Upper lobe of left lung (tissue), 4 donors: ENCODE results near the gene POLA1.

Source experiments
- POLR2A ChIP-seq, 4 donors: fragments of 450-650 bp; IDR thresholded peaks; one replicate each; pipeline ENCODE4 v1.5.1; 2016 to 2017; ENCODE audit warnings: antibody characterized with exemption in 4 of 4, mild to moderate bottlenecking in 2 of 4
- TF ChIP-seq, protein P1 (sequence below), 6 experiments: fragments of 450-650 bp in 4 of 6; fragments of 200-600 bp in 2 of 6; sonication (generic) in 2 of 6; IDR thresholded peaks; one replicate each; pipeline ENCODE4 v1.5.1; 2016 to 2019; ENCODE audit warnings: antibody characterized with exemption in 6 of 6

DNA sequence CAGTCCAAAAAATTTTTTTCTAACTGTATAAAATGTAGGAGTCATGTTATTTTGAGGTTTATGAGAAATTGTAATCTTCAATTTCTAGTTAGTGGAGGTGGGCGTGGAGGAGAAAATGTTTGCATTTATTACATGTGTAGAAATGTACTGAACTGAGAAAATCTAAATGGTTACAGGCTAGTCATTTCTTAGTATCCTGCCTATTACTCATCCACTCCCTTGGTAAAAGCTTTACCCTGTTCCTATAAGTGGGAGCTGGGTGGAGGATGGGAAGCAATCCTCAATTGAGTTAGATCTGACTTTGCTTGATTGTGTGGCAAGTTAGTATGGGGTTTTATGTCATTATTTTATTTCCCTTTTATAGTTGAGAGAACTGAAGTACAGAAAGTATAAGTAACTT is 73.8 kb downstream of the POLA1 start:
- TF ChIP-seq, protein P1, sequence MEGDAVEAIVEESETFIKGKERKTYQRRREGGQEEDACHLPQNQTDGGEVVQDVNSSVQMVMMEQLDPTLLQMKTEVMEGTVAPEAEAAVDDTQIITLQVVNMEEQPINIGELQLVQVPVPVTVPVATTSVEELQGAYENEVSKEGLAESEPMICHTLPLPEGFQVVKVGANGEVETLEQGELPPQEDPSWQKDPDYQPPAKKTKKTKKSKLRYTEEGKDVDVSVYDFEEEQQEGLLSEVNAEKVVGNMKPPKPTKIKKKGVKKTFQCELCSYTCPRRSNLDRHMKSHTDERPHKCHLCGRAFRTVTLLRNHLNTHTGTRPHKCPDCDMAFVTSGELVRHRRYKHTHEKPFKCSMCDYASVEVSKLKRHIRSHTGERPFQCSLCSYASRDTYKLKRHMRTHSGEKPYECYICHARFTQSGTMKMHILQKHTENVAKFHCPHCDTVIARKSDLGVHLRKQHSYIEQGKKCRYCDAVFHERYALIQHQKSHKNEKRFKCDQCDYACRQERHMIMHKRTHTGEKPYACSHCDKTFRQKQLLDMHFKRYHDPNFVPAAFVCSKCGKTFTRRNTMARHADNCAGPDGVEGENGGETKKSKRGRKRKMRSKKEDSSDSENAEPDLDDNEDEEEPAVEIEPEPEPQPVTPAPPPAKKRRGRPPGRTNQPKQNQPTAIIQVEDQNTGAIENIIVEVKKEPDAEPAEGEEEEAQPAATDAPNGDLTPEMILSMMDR (IDR thresholded peaks at IDR 0.05): no peak
- TF ChIP-seq POLR2A (IDR thresholded peaks at IDR 0.05): no peak
